ENCODE results near the gene FGFBP3.

Gene FGFBP3

GRCh38 chr10:91893051-91893450 lies 16.2 kb downstream of the FGFBP3 start:
- Histone ChIP-seq H3K9ac (ENCODE audit: low read length) (no peak overlapping the region), H2AFZ (ENCODE audit: low read depth, low read length, severe bottlenecking) (no peak overlapping the region), H4K20me1 (ENCODE audit: low read depth, low read length) (no peaks in the 10 kb centered on the region), H3K9me2 (replicated peaks; ENCODE audit: insufficient read depth, low read length) (no peaks in the 10 kb centered on the region), H3F3A (ENCODE audit: insufficient read depth) (no peaks in the 10 kb centered on the region), H3K36me3 (ENCODE audit: low read length) (no peaks in the 10 kb centered on the region), H3K27ac (ENCODE audit: low read depth, low read length) (no peak overlapping the region), H3K79me2 (ENCODE audit: insufficient read depth, low read length) (no peaks in the 10 kb centered on the region), H3K4me3 (ENCODE audit: insufficient read depth, low read length, poor library complexity, severe bottlenecking) (no peak overlapping the region), H3K27me3 (ENCODE audit: low read length) (no peaks in the 10 kb centered on the region), H3K9me3 (ENCODE audit: insufficient read depth, low read length) (no peaks in the 10 kb centered on the region), H3K4me2 (ENCODE audit: low read depth, low read length, poor library complexity, severe bottlenecking) (no peak overlapping the region)
- no peak for TF ChIP-seq EZH2phosphoT487 (conservative IDR thresholded peaks at IDR 0.05; ENCODE audit: low read length)
- no peak for TF ChIP-seq CTCF (IDR thresholded peaks at IDR 0.05; ENCODE audit: insufficient read depth, low read length, poor library complexity, severe bottlenecking)

- Histone ChIP-seq H3K27ac (ENCODE audit: low read depth, low read length) (no peak overlapping the region), H3K9ac (ENCODE audit: low read length) (no peak overlapping the region), H3K9me3 (ENCODE audit: insufficient read depth, low read length) (no peaks in the 10 kb centered on the region), H3K4me2 (ENCODE audit: low read depth, low read length, poor library complexity, severe bottlenecking) (no peak overlapping the region), H3K27me3 (ENCODE audit: low read length) (no peaks in the 10 kb centered on the region), H3K36me3 (ENCODE audit: low read length) (no peaks in the 10 kb centered on the region), H2AFZ (ENCODE audit: low read depth, low read length, severe bottlenecking) (no peak overlapping the region), H4K20me1 (ENCODE audit: low read depth, low read length) (no peaks in the 10 kb centered on the region), H3F3A (ENCODE audit: insufficient read depth) (no peaks in the 10 kb centered on the region), H3K9me2 (replicated peaks; ENCODE audit: insufficient read depth, low read length) (no peaks in the 10 kb centered on the region), H3K79me2 (ENCODE audit: insufficient read depth, low read length) (no peaks in the 10 kb centered on the region), H3K4me3 (ENCODE audit: insufficient read depth, low read length, poor library complexity, severe bottlenecking) (no peak overlapping the region)
- TF ChIP-seq CTCF (IDR thresholded peaks at IDR 0.05; ENCODE audit: insufficient read depth, low read length, poor library complexity, severe bottlenecking) (no peak), EZH2phosphoT487 (conservative IDR thresholded peaks at IDR 0.05; ENCODE audit: low read length) (no peak)
Measured at GRCh38 chr10:91891125-91892001, 17.9 kb downstream of the FGFBP3 start.

- no peaks in the 10 kb centered on the region for H3F3A ChIP-seq (ENCODE audit: insufficient read depth)
- no peaks in the 10 kb centered on the region for H4K20me1 ChIP-seq (ENCODE audit: low read depth, low read length)
- no peaks in the 10 kb centered on the region for H3K79me2 ChIP-seq (ENCODE audit: insufficient read depth, low read length)
- TF ChIP-seq CTCF (IDR thresholded peaks at IDR 0.05; ENCODE audit: insufficient read depth, low read length, poor library complexity, severe bottlenecking) = no peak
- TF ChIP-seq EZH2phosphoT487 (conservative IDR thresholded peaks at IDR 0.05; ENCODE audit: low read length) = no peak
- H3K36me3 ChIP-seq (ENCODE audit: low read length) = no peaks in the 10 kb centered on the region
- peak overlapping the region; percentile 38 for H3K4me2 ChIP-seq (ENCODE audit: low read depth, low read length, poor library complexity, severe bottlenecking)
- no peaks in the 10 kb centered on the region for H3K9me2 ChIP-seq (replicated peaks; ENCODE audit: insufficient read depth, low read length)
- H3K9me3 ChIP-seq (ENCODE audit: insufficient read depth, low read length) = no peaks in the 10 kb centered on the region
- H3K4me3 ChIP-seq (ENCODE audit: insufficient read depth, low read length, poor library complexity, severe bottlenecking) = no peak overlapping the region
- peak overlapping the region; percentile 12 for H2AFZ ChIP-seq (ENCODE audit: low read depth, low read length, severe bottlenecking)
- no peaks in the 10 kb centered on the region for H3K27me3 ChIP-seq (ENCODE audit: low read length)
- no peak overlapping the region for H3K27ac ChIP-seq (ENCODE audit: low read depth, low read length)
- no peak overlapping the region for H3K9ac ChIP-seq (ENCODE audit: low read length)
Measured at GRCh38 chr10:91887272-91888076, 21.8 kb downstream of the FGFBP3 start.

All from SU-DHL-6 (cell line).